ENCODE measurements around the gene BOC. TPM values are rescaled to one million over a fixed set of nuclear protein-coding genes. Genes with fewer than 3 reads are reported as not detected.

The BOC gene
- total RNA-seq, 1 experiment from 2014 or later = 0.07 TPM

DNA sequence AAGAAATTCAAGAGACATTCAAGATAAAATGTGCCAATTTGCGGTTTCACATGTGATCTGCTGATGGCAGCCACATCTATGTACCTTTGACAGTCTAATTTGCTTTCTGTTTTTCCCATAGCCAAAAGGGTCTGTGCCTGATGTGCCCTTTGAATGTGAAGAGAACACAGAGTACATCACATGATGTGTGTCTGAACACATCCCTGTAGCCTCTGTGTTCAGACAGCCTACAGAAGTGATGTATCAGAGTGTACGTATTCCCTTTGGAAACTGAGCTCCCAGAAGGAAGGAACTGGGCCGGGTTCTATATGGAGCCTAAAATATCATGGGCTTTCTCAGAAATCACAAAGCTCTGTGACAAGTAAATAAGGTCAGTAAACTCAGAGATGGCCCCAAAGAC, 52.4 kb downstream of the BOC start:
- H3K9me3 Mint-ChIP-seq (ENCODE audit: low read depth, unreplicated experiment) = no peaks in the 10 kb centered on the region
- intact Hi-C loops (cut with micrococcal nuclease; ENCODE audit: unreplicated experiment) = no loop called here
- H3K36me3 Mint-ChIP-seq (ENCODE audit: insufficient read depth, unreplicated experiment) = no peaks in the 10 kb centered on the region
- no peak overlapping the region for H3K27ac Mint-ChIP-seq (ENCODE audit: unreplicated experiment)
- no TSS peak for BruUV-seq (replicated peaks)
- H3K4me3 Mint-ChIP-seq (ENCODE audit: low read depth, unreplicated experiment) = no peak overlapping the region
- H3K27me3 Mint-ChIP-seq (ENCODE audit: unreplicated experiment) = peaks cover 94% of the 10 kb centered on the region
- DNase-seq = no peak
- TF ChIP-seq, protein P1, sequence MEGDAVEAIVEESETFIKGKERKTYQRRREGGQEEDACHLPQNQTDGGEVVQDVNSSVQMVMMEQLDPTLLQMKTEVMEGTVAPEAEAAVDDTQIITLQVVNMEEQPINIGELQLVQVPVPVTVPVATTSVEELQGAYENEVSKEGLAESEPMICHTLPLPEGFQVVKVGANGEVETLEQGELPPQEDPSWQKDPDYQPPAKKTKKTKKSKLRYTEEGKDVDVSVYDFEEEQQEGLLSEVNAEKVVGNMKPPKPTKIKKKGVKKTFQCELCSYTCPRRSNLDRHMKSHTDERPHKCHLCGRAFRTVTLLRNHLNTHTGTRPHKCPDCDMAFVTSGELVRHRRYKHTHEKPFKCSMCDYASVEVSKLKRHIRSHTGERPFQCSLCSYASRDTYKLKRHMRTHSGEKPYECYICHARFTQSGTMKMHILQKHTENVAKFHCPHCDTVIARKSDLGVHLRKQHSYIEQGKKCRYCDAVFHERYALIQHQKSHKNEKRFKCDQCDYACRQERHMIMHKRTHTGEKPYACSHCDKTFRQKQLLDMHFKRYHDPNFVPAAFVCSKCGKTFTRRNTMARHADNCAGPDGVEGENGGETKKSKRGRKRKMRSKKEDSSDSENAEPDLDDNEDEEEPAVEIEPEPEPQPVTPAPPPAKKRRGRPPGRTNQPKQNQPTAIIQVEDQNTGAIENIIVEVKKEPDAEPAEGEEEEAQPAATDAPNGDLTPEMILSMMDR (IDR thresholded peaks at IDR 0.05; ENCODE audit: unreplicated experiment) = no peak
- CTCF ChIA-PET = interaction anchor here (0.7 kb wide), 1 partner anchor 65 kb away, joined by 3 read pairs; no protein-coding TSS in a partner anchor
- H3K4me1 Mint-ChIP-seq (ENCODE audit: low read depth, unreplicated experiment) = no peaks in the 10 kb centered on the region

DNA sequence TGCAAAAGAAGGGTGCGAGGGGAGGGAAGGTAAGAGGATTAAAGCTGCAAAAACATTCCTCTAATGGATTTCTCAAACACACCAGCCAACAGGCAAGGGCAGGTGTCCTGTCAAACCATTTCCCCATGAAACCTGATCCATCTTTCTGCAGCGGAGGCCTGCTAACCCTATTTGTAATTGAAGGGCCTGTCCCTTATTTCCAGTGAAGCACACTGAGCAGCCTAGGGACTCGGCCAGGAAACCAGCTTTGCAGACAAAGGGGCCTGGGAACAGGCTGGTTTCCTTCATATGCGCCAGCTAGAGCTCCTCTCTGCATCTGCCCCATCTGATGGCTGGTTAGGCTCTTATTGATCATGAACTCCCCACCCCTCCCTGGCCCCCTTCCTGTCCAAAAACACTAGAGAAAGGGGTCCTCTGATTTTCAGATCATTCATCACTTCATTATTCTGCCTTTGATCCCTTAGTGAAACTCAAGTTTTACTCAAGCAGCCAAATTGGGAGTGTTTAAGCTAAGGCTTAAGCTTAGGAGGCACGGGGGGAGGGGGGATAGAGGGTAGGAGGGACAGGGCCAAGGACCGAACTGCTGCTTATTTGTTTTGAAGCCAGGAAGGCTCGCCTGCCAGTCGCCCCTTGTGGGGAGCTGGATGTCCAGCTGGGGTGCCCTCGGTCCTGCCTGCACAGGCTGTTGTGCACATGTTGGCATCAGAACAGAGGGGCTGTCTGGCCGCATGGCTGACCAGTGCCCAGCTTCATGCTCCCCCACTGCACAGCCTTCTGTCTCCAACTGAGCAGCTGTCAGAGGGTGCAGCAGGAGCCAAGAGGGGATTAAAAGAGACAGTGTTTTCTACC, 53.1 kb downstream of the BOC start:
- intact Hi-C loops (cut with micrococcal nuclease; ENCODE audit: unreplicated experiment) = no loop called here
- no peak for DNase-seq
- no TSS peak for BruUV-seq (replicated peaks)
- Mint-ChIP-seq H3K36me3 (ENCODE audit: insufficient read depth, unreplicated experiment) (no peaks in the 10 kb centered on the region), H3K27ac (ENCODE audit: unreplicated experiment) (no peak overlapping the region), H3K9me3 (ENCODE audit: low read depth, unreplicated experiment) (no peaks in the 10 kb centered on the region), H3K4me3 (ENCODE audit: low read depth, unreplicated experiment) (no peak overlapping the region), H3K4me1 (ENCODE audit: low read depth, unreplicated experiment) (no peaks in the 10 kb centered on the region), H3K27me3 (ENCODE audit: unreplicated experiment) (peaks cover 89% of the 10 kb centered on the region)
- CTCF ChIA-PET = interaction anchor here (0.6 to 1.1 kb wide), 4 partner anchors 11 to 660 kb away, joined by 3 to 4 read pairs (median 4); no protein-coding TSS in a partner anchor
- TF ChIP-seq, protein P1 (IDR thresholded peaks at IDR 0.05; ENCODE audit: unreplicated experiment) = no peak

DNA sequence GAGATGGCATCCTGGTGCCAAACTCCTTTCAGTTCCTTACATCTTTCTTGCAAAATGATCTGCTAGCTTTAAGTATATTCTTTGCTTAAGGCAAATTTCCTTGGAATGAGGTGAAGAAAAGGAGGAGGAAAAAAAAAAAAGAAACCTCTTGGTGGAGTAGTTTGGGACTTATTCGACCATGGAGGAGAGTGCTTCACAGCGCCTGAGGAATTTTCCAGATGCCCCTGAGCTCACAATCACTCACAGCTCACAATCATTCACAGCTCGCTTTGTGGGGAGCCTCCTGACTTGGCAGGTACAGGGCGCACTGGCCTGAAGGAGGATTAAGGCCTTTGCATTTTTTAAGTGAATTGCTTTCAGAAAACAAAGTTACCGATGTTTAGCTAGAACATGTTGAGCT, 53.9 kb downstream of the BOC start:
- intact Hi-C loops (cut with micrococcal nuclease; ENCODE audit: unreplicated experiment) = no loop called here
- H3K27me3 Mint-ChIP-seq (ENCODE audit: unreplicated experiment) = peaks cover 82% of the 10 kb centered on the region
- BruUV-seq (replicated peaks) = no TSS peak
- H3K4me3 Mint-ChIP-seq (ENCODE audit: low read depth, unreplicated experiment) = no peak overlapping the region
- no peaks in the 10 kb centered on the region for H3K36me3 Mint-ChIP-seq (ENCODE audit: insufficient read depth, unreplicated experiment)
- TF ChIP-seq, protein P1 (IDR thresholded peaks at IDR 0.05; ENCODE audit: unreplicated experiment) = no peak
- DNase-seq = no peak
- CTCF ChIA-PET = interaction anchor here (0.6 to 1.1 kb wide), 3 partner anchors 10 to 660 kb away, joined by 3 to 4 read pairs (median 4); no protein-coding TSS in a partner anchor
- H3K9me3 Mint-ChIP-seq (ENCODE audit: low read depth, unreplicated experiment) = no peaks in the 10 kb centered on the region
- no peak overlapping the region for H3K27ac Mint-ChIP-seq (ENCODE audit: unreplicated experiment)
- no peaks in the 10 kb centered on the region for H3K4me1 Mint-ChIP-seq (ENCODE audit: low read depth, unreplicated experiment)

DNA sequence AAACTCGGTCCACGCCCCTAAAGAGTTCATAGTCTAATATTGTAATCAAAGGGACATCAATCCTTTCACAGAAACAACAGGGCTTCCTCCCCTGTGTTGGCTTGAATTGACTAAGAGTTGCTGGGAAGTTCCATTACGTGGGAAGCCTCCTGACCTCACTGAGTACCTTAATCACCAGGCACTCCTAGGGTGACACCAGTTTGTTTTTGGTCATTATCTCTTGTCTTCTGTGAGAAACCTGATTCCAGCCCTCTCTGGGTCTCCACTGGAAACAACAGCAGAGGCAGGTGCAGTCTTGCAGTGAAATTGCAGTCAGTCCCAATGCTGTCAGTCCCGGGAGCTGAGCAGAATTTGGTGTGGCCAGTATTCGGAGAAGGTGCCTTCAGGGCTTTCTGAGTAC, 55.4 kb downstream of the BOC start:
- Mint-ChIP-seq H3K9me3 (ENCODE audit: low read depth, unreplicated experiment) (no peaks in the 10 kb centered on the region), H3K27me3 (ENCODE audit: unreplicated experiment) (peaks cover 67% of the 10 kb centered on the region), H3K27ac (ENCODE audit: unreplicated experiment) (no peak overlapping the region), H3K4me3 (ENCODE audit: low read depth, unreplicated experiment) (no peak overlapping the region), H3K36me3 (ENCODE audit: insufficient read depth, unreplicated experiment) (no peaks in the 10 kb centered on the region), H3K4me1 (ENCODE audit: low read depth, unreplicated experiment) (no peaks in the 10 kb centered on the region)
- CTCF ChIA-PET = no interaction called here
- TF ChIP-seq, protein P1 (IDR thresholded peaks at IDR 0.05; ENCODE audit: unreplicated experiment) = no peak
- intact Hi-C loops (cut with micrococcal nuclease; ENCODE audit: unreplicated experiment) = no loop called here
- DNase-seq = no peak
- BruUV-seq (replicated peaks) = no TSS peak

Measured in Calu3 (cell line).